ENCODE results near the gene PURB.
A peak's percentile ranks its signal among the peaks of the same experiment; 100 is the strongest.
"Not testable (repeated sequence)": the region's sequence is repeated elsewhere in the genome, so short reads cannot be mapped to it uniquely, and the experiment has no call there.

The PURB gene

GRCh38 chr7:44852590-44852989 is 32.7 kb downstream of the PURB start:
- DNase-seq (ENCODE audit: low read depth): no peak

DNA sequence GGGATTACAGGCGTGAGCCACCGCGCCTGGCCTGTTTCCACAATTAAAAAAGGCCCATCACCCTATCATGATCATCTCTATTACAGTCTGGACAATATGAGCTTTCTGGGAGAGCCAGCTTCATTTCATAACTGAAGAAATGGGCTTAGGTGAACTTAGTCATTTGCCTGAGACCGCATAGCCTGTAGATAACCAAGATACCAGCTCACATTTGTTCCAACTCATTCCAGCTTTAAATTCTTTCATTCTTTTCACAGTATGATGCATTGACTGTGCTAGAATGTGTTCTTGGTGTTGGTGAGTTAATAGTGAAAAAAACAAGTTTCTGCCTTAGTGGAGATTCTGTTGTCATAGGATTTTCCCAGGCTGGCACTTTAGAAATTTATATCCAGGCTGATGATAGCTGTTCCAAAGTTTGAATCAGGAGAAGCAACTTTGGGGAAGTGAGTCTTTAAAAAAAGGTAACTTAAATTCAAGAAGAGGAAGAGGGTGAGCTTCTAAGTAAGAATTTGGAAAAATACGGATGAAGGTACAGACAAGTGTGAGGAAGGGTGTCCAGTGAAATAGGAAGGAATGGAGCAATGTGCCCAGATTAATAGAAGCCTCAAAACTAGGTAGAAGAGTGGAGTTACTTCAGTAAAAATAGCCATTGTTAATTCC is 35.3 kb downstream of the PURB start:
- no peak for DNase-seq (ENCODE audit: low read depth)

GRCh38 chr7:44849259-44849884 is 36.0 kb downstream of the PURB start:
- no peak for DNase-seq (ENCODE audit: low read depth)

DNA sequence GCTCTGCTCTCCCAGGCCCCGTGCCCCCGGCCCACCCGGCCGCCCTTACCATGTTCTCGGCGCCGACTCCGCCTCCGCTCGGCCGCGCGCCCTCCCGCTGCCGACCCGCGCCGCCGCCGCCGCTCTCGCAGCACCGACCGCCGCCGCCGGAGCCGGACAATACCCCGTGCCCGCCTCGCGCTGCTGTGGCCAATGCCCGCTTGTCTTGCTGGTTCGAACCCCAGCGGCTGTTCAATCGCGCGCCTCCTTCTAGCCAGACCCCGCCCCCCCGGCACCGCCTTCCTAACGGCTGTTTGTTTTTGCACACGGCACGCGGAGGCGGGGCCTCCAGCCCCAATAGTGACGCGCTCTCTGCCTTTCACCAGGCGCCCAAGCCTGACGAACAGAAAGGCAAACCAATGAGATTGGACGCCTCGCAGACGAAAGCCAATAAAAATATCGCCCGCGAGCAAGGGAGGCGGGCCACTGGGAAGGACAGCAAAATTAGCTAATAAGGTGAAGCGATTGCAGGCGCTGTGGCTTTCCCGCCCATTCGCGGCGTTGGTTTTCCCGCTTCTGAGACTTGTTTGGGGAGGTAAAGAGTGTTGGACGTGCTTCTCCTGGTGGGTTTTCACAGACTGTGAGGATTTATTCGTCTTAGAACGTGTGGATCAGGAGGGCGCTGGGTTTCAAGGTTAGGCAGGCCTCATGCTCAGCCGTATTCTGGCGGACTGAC is 37.3 kb downstream of the PURB start, which contains the start of gene H2AZ2:
Gene H2AZ2 (minus strand): TSS at position 168 of the 715 bp plus-strand sequence. CDS start 116 bp downstream, at position 52.
- peak; percentile 99 for DNase-seq (ENCODE audit: low read depth)

DNA sequence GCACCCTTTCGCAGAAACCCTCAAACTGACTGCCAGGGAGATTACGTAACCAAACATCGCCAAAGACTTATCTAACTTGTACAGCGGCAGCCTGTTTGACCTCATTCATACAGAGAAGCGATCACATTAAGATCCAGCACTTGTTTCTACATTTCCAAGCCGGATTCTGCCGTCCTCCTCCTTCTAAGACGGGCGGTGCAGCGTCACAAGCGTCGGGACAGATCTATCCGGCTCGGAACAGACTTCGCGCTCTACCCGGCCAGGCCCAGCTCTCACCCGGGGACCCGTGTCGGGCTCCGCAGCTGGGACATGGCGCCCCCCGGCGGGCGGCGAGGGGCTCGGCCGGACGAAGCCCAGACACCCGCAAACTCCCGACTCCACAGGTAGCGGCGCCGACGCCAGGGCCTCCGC is 37.8 kb downstream of the PURB start:
- DNase-seq (ENCODE audit: low read depth): peak; percentile 78

DNA sequence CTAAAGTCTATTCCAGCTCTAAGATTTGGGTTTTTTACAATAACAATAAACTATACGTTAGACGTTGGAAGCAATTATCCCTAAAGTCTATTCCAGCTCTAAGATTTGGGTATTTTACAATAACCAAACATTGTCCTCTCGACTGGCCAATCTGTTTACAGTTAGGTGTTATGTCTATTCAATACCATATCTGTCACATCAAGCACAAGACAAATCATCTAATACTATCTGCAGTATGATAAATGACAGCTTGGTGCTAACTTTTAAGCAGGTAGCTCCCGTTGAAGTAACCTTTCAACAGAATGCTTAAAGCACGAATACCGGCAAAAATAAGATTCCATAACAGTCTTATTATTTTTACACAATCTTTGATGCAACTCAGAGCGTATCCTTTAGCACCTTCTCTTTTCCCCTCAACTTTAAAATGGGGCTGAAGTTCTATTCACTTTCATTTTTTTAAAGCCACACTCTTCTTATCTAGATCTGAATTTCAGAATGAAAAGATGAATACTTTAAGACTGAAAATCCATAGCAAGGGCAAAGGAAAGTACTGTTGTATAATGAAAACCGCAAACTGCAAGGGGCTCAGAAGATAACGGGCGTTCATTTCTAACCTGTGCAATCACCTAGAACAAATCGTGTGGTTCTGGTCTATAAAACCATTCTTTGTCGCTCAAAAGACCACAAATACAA is 38.4 kb downstream of the PURB start:
- no peak for DNase-seq (ENCODE audit: low read depth)

- not testable (repeated sequence) for DNase-seq (ENCODE audit: low read depth)
Measured at GRCh38 chr7:44846390-44846789, 38.9 kb downstream of the PURB start.

DNA sequence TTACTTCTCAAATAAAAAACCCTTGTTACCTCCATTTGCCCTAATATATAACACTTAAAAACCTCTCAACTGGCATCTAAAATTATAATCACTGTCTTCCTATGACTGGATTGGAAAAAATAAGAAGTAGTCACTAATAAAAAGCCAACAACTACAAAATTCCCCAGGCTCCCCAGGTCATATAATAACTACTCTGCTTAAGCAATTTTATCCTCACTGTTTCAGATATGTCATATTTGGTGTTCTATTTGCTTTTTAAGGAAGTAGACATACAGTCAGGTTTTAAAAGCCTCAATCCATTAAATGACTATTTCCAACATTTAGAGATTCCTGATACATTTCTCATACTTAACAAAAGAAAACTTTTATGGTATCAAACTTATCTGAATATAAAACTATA is 39.9 kb downstream of the PURB start:
- DNase-seq (ENCODE audit: low read depth): no peak

- DNase-seq (ENCODE audit: low read depth): not testable (repeated sequence)
Measured at GRCh38 chr7:44843440-44843839, 41.9 kb downstream of the PURB start.

DNA sequence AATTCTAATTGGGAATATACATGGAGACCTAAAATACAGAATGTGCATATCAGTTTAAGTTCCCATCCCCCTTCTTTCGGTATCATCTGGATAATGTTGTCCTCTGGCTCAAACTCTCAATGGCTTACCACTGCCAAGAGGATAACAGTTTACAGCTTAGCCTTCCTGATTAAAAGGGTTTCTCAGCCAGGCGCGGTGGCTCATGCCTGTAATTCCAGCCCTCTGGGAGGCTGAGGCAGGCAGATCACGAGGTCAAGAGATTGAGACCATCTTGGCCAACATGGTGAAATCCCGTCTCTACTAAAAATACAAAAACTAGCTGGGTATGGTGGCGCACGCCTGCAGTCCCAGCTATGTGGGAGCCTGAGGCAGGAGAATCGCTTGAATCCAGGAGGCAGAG is 42.7 kb downstream of the PURB start:
- DNase-seq (ENCODE audit: low read depth): not testable (repeated sequence)

DNA sequence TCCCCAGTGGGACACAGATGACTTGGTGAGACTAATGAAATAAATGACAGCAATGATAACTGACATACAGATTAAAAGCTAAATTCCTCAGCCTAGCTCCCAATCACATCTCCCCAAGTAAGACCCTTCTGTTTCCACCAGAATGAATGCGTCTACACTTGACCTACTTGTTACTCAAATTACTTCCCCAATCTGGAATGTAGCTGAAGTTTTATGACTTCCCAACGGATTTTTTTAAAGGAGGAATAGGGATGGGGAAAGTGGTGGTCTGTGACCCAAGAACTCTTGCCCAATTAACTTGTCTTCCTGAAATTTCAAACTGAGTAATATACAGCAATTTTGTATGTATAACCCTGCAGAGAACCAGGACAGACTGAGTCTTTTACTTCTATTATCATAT is 46.6 kb downstream of the PURB start:
- DNase-seq (ENCODE audit: low read depth): no peak

GRCh38 chr7:44827567-44827966 is 57.8 kb downstream of the PURB start:
- DNase-seq (ENCODE audit: low read depth): no peak
